GM23248 (cell line): ENCODE results near the gene NAGS.

ENCODE experiments used
- EZH2 ChIP-seq: fragments of 200-600 bp; sonication (generic); IDR thresholded peaks from 2 replicates; pipeline ENCODE4 v1.6.1; 2018; ENCODE audit warnings: antibody characterized with exemption, mild to moderate bottlenecking; ENCODE audit not compliant: insufficient read depth, poor library complexity, severe bottlenecking
- EZH2phosphoT487 ChIP-seq: fragments of 200-600 bp; sonication (generic); IDR thresholded peaks from 2 replicates; pipeline ENCODE4 v1.6.1; 2018; ENCODE audit warnings: antibody characterized with exemption, moderate library complexity, mild to moderate bottlenecking, low read depth; ENCODE audit not compliant: insufficient read depth

GRCh38 chr17:44029736-44030135 is 25.3 kb downstream of the NAGS start:
- TF ChIP-seq EZH2 (no peak), EZH2phosphoT487 (no peak)
